WTC11 (cell line): ENCODE data around the gene WNT11. TPM values are rescaled to one million over a fixed set of nuclear protein-coding genes. Genes with fewer than 3 reads are reported as not detected.

Experiments
- ATAC-seq: fragments of 200-7000 bp; cut with Tn5 transposase; 2 replicates; pipeline ENCODE4 v1.10.0; 2021; ENCODE audit warnings: mild to moderate bottlenecking, moderate library complexity
- CTCF ChIA-PET: fragments of 300-600 bp; sonication (Branson Sonifier 250); formaldehyde crosslinking; loops from one replicate; lab custom pipeline; 2021; ENCODE audit warnings: antibody characterized with exemption; lab: Charles Lee
- POLR2A ChIA-PET: fragments of 350-600 bp; sonication (Branson Sonifier 250); formaldehyde crosslinking; loops from one replicate; lab custom pipeline; 2021; ENCODE audit warnings: antibody characterized with exemption; lab: Charles Lee
- DNase-seq: peaks from one replicate; pipeline ENCODE4 v3.0.0; 2021; ENCODE audit warnings: low spot score
- H3K27ac Mint-ChIP-seq: 2 replicates; pipeline ENCODE4 v1.8.0; 2021; ENCODE audit warnings: mixed read lengths
- H3K27me3 Mint-ChIP-seq: 2 replicates; pipeline ENCODE4 v1.8.0; 2021; ENCODE audit warnings: low read depth, mild to moderate bottlenecking, moderate library complexity, mixed read lengths
- H3K36me3 Mint-ChIP-seq: 2 replicates; pipeline ENCODE4 v1.8.0; 2021; ENCODE audit warnings: mixed read lengths
- H3K4me1 Mint-ChIP-seq: 2 replicates; pipeline ENCODE4 v1.8.0; 2022; ENCODE audit warnings: mixed read lengths
- H3K4me3 Mint-ChIP-seq: 2 replicates; pipeline ENCODE4 v1.8.0; 2021; ENCODE audit warnings: mild to moderate bottlenecking, moderate library complexity, mixed read lengths
- H3K9me3 Mint-ChIP-seq: 2 replicates; pipeline ENCODE4 v1.8.0; 2021; ENCODE audit warnings: mixed read lengths
- CREM ChIP-seq: sonication (generic); formaldehyde crosslinking; IDR thresholded peaks from 2 replicates; pipeline ENCODE4 v1.8.1; 2022; ENCODE audit warnings: mild to moderate bottlenecking, missing genetic modification reagents, moderate library complexity
- JUN ChIP-seq: sonication (generic); formaldehyde crosslinking; IDR thresholded peaks from 2 replicates; pipeline ENCODE4 v1.8.0; 2023; ENCODE audit warnings: mild to moderate bottlenecking, missing genetic modification reagents
- SP1 ChIP-seq: sonication (generic); formaldehyde crosslinking; conservative IDR thresholded peaks from 2 replicates; pipeline ENCODE4 v1.8.1; 2022; ENCODE audit warnings: missing genetic modification reagents
- TEAD1 ChIP-seq: sonication (generic); formaldehyde crosslinking; IDR thresholded peaks from 2 replicates; pipeline ENCODE4 v1.8.0; 2022; ENCODE audit warnings: mild to moderate bottlenecking, missing genetic modification reagents
- TP53 ChIP-seq: sonication (generic); formaldehyde crosslinking; IDR thresholded peaks from 2 replicates; pipeline ENCODE4 v1.8.1; 2023; ENCODE audit warnings: mild to moderate bottlenecking, missing genetic modification reagents
- ZBTB21 ChIP-seq: sonication (generic); formaldehyde crosslinking; IDR thresholded peaks from 2 replicates; pipeline ENCODE4 v1.8.1; 2023; ENCODE audit warnings: mild to moderate bottlenecking, missing genetic modification reagents, borderline replicate concordance
- ZNF263 ChIP-seq: sonication (generic); formaldehyde crosslinking; IDR thresholded peaks from 2 replicates; pipeline ENCODE4 v1.8.1; 2022; ENCODE audit warnings: low read depth, mild to moderate bottlenecking, moderate library complexity, missing genetic modification reagents
- ZNF317 ChIP-seq: sonication (generic); formaldehyde crosslinking; IDR thresholded peaks from 2 replicates; pipeline ENCODE4 v1.8.1; 2023; ENCODE audit warnings: low read depth, mild to moderate bottlenecking, moderate library complexity, missing genetic modification reagents, borderline replicate concordance
- total RNA-seq: library from RNA; stranded (reverse); gene quantifications from 3 replicates; pipeline ENCODE4 v1.2.3, GENCODE V29; 2021
- TF ChIP-seq, protein P1 (sequence below): sonication (generic); formaldehyde crosslinking; IDR thresholded peaks from 2 replicates; pipeline ENCODE4 v1.8.0; 2023; ENCODE audit warnings: missing genetic modification reagents
- TF ChIP-seq, protein P2 (sequence below): sonication (generic); formaldehyde crosslinking; IDR thresholded peaks from 2 replicates; pipeline ENCODE4 v1.8.1; 2023; ENCODE audit warnings: mild to moderate bottlenecking, moderate library complexity, missing genetic modification reagents
- TF ChIP-seq, protein P3 (sequence below): sonication (generic); formaldehyde crosslinking; IDR thresholded peaks from 2 replicates; pipeline ENCODE4 v1.8.0; 2022; ENCODE audit warnings: mild to moderate bottlenecking, missing genetic modification reagents
- TF ChIP-seq, protein P4 (sequence below): sonication (generic); formaldehyde crosslinking; conservative IDR thresholded peaks from 2 replicates; pipeline ENCODE4 v1.8.1; 2023; ENCODE audit warnings: mild to moderate bottlenecking, low read depth, missing genetic modification reagents, moderate library complexity
- TF ChIP-seq, protein P5 (sequence below): sonication (generic); formaldehyde crosslinking; IDR thresholded peaks from 2 replicates; pipeline ENCODE4 v1.8.1; 2022; ENCODE audit warnings: low read depth, missing genetic modification reagents, borderline replicate concordance
- TF ChIP-seq, protein P6 (sequence below): sonication (generic); formaldehyde crosslinking; IDR thresholded peaks from 2 replicates; pipeline ENCODE4 v1.8.1; 2023; ENCODE audit warnings: mild to moderate bottlenecking, missing genetic modification reagents, borderline replicate concordance

Gene WNT11
- total RNA-seq, 1 experiment from 2014 or later, result 0.79 TPM

DNA sequence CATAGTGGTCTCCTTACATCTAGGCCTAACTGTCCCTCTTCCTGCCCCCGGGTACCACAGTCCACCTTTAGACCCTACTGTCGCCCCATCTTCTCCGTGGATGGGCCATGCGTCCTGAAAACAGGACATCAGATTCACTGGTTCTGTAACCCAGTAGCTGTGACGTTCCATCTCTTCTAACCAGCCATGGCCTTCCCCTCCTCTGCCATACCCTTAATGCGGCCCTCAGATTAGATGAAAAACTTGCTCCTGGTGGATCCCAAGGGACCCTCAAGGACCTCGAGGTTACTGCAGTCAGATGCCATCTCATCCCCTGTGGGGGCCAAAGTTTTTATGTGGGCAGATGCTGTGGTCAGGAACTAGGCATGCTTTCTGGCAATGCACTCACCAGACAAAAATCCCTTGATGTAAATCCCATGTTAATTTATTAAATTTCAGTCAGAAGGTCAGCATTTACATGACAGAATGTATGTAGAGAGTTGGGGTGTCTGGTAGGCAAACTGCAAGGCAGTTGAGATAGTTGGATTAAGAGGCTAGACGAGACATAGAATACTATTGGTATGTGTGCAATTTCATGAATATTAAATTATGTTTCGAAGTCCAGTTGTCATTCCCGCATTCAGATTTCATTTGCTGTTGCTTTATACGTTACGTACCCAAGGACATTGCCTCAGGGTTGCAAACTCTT, 64.3 kb downstream of the WNT11 start (continued):
- TF ChIP-seq, protein P1, sequence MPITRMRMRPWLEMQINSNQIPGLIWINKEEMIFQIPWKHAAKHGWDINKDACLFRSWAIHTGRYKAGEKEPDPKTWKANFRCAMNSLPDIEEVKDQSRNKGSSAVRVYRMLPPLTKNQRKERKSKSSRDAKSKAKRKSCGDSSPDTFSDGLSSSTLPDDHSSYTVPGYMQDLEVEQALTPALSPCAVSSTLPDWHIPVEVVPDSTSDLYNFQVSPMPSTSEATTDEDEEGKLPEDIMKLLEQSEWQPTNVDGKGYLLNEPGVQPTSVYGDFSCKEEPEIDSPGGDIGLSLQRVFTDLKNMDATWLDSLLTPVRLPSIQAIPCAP (CRISPR knock-in tag), result no peak
- no peak for TF ChIP-seq ZNF263 (CRISPR knock-in tag)
- TF ChIP-seq TP53 (CRISPR knock-in tag), result no peak
- TF ChIP-seq, protein P2, sequence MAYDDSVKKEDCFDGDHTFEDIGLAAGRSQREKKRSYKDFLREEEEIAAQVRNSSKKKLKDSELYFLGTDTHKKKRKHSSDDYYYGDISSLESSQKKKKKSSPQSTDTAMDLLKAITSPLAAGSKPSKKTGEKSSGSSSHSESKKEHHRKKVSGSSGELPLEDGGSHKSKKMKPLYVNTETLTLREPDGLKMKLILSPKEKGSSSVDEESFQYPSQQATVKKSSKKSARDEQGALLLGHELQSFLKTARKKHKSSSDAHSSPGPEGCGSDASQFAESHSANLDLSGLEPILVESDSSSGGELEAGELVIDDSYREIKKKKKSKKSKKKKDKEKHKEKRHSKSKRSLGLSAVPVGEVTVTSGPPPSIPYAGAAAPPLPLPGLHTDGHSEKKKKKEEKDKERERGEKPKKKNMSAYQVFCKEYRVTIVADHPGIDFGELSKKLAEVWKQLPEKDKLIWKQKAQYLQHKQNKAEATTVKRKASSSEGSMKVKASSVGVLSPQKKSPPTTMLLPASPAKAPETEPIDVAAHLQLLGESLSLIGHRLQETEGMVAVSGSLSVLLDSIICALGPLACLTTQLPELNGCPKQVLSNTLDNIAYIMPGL (CRISPR knock-in tag), result no peak

DNA sequence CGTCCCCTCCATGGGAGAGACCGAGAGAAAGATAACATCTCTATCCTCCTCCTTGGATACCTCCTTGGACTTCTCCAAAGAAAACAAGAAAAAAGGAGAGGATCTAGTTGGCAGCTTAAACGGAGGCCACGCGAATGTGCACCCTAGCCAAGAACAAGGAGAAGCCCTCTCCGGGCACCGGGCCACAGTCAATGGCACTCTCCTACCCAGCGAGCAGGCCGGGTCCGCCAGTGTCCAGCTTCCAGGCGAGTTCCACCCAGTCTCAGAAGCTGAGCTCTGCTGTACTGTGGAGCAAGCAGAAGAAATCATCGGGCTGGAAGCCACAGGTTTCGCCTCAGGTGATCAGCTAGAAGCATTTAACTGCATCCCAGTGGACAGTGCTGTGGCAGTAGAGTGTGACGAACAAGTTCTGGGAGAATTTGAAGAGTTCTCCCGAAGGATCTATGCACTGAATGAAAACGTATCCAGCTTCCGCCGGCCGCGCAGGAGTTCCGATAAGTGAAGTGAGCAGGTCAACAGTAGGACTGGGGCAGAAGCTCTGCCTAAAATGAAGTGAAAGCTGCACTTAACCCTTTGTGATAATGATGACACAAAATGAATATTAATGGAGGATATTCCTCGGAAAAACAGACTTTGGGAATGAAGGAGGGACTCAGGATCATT, 65.3 kb downstream of the WNT11 start:
- Mint-ChIP-seq H3K4me1 (no peaks in the 10 kb centered on the region), H3K36me3 (peaks cover 3% of the 10 kb centered on the region; the same call in 1 of the 2 replicates), H3K27ac (peak overlapping the region; percentile 7; the same call in 1 of the 2 replicates), H3K4me3 (no peak overlapping the region), H3K9me3 (no peaks in the 10 kb centered on the region), H3K27me3 (no peaks in the 10 kb centered on the region)
- no peak for DNase-seq
- ATAC-seq, result no peak
- POLR2A ChIA-PET, result no interaction called here
- CTCF ChIA-PET, result interaction anchor here (2.9 kb wide), 1 partner anchor 11 kb away, joined by 25 read pairs; no protein-coding TSS in a partner anchor
- TF ChIP-seq, protein P3, sequence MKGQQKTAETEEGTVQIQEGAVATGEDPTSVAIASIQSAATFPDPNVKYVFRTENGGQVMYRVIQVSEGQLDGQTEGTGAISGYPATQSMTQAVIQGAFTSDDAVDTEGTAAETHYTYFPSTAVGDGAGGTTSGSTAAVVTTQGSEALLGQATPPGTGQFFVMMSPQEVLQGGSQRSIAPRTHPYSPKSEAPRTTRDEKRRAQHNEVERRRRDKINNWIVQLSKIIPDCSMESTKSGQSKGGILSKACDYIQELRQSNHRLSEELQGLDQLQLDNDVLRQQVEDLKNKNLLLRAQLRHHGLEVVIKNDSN (CRISPR knock-in tag), result no peak
- TF ChIP-seq, protein P4, sequence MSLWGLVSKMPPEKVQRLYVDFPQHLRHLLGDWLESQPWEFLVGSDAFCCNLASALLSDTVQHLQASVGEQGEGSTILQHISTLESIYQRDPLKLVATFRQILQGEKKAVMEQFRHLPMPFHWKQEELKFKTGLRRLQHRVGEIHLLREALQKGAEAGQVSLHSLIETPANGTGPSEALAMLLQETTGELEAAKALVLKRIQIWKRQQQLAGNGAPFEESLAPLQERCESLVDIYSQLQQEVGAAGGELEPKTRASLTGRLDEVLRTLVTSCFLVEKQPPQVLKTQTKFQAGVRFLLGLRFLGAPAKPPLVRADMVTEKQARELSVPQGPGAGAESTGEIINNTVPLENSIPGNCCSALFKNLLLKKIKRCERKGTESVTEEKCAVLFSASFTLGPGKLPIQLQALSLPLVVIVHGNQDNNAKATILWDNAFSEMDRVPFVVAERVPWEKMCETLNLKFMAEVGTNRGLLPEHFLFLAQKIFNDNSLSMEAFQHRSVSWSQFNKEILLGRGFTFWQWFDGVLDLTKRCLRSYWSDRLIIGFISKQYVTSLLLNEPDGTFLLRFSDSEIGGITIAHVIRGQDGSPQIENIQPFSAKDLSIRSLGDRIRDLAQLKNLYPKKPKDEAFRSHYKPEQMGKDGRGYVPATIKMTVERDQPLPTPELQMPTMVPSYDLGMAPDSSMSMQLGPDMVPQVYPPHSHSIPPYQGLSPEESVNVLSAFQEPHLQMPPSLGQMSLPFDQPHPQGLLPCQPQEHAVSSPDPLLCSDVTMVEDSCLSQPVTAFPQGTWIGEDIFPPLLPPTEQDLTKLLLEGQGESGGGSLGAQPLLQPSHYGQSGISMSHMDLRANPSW (CRISPR knock-in tag), result no peak
- TF ChIP-seq ZBTB21 (CRISPR knock-in tag), result no peak
- TF ChIP-seq SP1 (CRISPR knock-in tag), result no peak
- TF ChIP-seq TEAD1, result no peak
- TF ChIP-seq, protein P5, sequence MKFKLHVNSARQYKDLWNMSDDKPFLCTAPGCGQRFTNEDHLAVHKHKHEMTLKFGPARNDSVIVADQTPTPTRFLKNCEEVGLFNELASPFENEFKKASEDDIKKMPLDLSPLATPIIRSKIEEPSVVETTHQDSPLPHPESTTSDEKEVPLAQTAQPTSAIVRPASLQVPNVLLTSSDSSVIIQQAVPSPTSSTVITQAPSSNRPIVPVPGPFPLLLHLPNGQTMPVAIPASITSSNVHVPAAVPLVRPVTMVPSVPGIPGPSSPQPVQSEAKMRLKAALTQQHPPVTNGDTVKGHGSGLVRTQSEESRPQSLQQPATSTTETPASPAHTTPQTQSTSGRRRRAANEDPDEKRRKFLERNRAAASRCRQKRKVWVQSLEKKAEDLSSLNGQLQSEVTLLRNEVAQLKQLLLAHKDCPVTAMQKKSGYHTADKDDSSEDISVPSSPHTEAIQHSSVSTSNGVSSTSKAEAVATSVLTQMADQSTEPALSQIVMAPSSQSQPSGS, result no peak
- TF ChIP-seq JUN (CRISPR knock-in tag), result no peak
- TF ChIP-seq CREM (CRISPR knock-in tag), result no peak
- TF ChIP-seq ZNF317 (CRISPR knock-in tag), result no peak
- TF ChIP-seq, all 79 proteins: peak for 0

DNA sequence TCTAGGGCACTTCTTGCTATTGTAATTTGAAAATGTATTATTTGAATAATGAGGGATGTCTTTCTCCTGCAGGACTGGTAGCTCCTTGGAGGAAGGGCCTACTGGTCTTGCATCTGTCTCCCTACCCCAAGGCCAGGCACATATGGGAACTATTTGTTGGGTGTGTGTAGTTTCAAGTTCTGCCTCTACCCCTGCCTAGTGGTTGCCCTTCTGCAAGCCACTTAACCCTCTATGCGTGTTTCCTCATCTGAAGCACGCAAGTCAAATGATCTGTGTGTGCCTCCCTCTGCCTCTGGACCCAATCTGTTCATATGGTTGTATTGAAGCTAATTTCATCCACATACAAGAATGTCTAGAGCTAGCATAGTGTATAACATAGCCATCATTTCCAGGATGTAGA, 67.0 kb downstream of the WNT11 start:
- no peak for ATAC-seq
- POLR2A ChIA-PET, result no interaction called here
- TF ChIP-seq, protein P2 (CRISPR knock-in tag), result no peak
- TF ChIP-seq, protein P6, sequence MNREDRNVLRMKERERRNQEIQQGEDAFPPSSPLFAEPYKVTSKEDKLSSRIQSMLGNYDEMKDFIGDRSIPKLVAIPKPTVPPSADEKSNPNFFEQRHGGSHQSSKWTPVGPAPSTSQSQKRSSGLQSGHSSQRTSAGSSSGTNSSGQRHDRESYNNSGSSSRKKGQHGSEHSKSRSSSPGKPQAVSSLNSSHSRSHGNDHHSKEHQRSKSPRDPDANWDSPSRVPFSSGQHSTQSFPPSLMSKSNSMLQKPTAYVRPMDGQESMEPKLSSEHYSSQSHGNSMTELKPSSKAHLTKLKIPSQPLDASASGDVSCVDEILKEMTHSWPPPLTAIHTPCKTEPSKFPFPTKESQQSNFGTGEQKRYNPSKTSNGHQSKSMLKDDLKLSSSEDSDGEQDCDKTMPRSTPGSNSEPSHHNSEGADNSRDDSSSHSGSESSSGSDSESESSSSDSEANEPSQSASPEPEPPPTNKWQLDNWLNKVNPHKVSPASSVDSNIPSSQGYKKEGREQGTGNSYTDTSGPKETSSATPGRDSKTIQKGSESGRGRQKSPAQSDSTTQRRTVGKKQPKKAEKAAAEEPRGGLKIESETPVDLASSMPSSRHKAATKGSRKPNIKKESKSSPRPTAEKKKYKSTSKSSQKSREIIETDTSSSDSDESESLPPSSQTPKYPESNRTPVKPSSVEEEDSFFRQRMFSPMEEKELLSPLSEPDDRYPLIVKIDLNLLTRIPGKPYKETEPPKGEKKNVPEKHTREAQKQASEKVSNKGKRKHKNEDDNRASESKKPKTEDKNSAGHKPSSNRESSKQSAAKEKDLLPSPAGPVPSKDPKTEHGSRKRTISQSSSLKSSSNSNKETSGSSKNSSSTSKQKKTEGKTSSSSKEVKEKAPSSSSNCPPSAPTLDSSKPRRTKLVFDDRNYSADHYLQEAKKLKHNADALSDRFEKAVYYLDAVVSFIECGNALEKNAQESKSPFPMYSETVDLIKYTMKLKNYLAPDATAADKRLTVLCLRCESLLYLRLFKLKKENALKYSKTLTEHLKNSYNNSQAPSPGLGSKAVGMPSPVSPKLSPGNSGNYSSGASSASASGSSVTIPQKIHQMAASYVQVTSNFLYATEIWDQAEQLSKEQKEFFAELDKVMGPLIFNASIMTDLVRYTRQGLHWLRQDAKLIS (CRISPR knock-in tag), result no peak

More for the DNA sequence above, 67.0 kb downstream of the WNT11 start:
- Mint-ChIP-seq H3K36me3 (peaks cover 3% of the 10 kb centered on the region; the same call in 1 of the 2 replicates), H3K9me3 (no peaks in the 10 kb centered on the region), H3K4me1 (no peaks in the 10 kb centered on the region; the same call in 1 of the 2 replicates), H3K27me3 (no peaks in the 10 kb centered on the region), H3K4me3 (no peak overlapping the region), H3K27ac (no peak overlapping the region)
- DNase-seq, result no peak
- CTCF ChIA-PET, result interaction anchor here (1.3 kb wide), 1 partner anchor 13 kb away, joined by 8 read pairs; no protein-coding TSS in a partner anchor
